Activated CD4-positive, alpha-beta memory T cell treated with anti-CD3 and anti-CD28 coated beads, Interleukin-2, amount 10 ng/mL, durations not matched to agents 7 days and 5 days (primary cell): Measurements from ENCODE around the gene MRPL58. TPM values are rescaled to one million over a fixed set of nuclear protein-coding genes. Genes with fewer than 3 reads are reported as not detected.
"Not testable (repeated sequence)": the region's sequence is repeated elsewhere in the genome, so short reads cannot be mapped to it uniquely, and the experiment has no call there.

Experiments used
- CTCF ChIA-PET: fragments of 350-600 bp; sonication (Branson Sonifier 250); formaldehyde crosslinking; loops from one replicate; lab custom pipeline; 2021; ENCODE audit warnings: antibody characterized with exemption, inconsistent platforms; lab: Charles Lee
- POLR2A ChIA-PET: fragments of 350-600 bp; sonication (Branson Sonifier 250); formaldehyde crosslinking; loops from one replicate; lab custom pipeline; 2021; ENCODE audit warnings: antibody characterized with exemption; lab: Charles Lee
- DNase-seq: peaks from one replicate; pipeline ENCODE4 v3.0.0-alpha.2; 2020
- H3K27ac Mint-ChIP-seq: one replicate; pipeline ENCODE4 v1.8.0; 2021; ENCODE audit warnings: mild to moderate bottlenecking, mixed read lengths
- H3K27me3 Mint-ChIP-seq: one replicate; pipeline ENCODE4 v1.8.0; 2021; ENCODE audit warnings: mixed read lengths
- H3K36me3 Mint-ChIP-seq: one replicate; pipeline ENCODE4 v1.8.0; 2021; ENCODE audit warnings: low read depth, mixed read lengths
- H3K4me1 Mint-ChIP-seq: one replicate; pipeline ENCODE4 v1.8.0; 2021; ENCODE audit warnings: mixed read lengths
- H3K4me3 Mint-ChIP-seq: one replicate; pipeline ENCODE4 v1.8.0; 2021; ENCODE audit warnings: mild to moderate bottlenecking, mixed read lengths
- H3K9me3 Mint-ChIP-seq: one replicate; pipeline ENCODE4 v1.8.0; 2021; ENCODE audit warnings: mixed read lengths
- total RNA-seq, 2 experiments: library from RNA; stranded (reverse); gene quantifications; one replicate each; pipeline ENCODE4 v1.2.3, GENCODE V29; 2021

The MRPL58 gene
- total RNA-seq, 2 experiments from 2014 or later: 45.4 to 49.6 TPM

- no peak for DNase-seq
- peaks cover 8% of the 10 kb centered on the region for H3K4me1 Mint-ChIP-seq
- no peaks in the 10 kb centered on the region for H3K9me3 Mint-ChIP-seq
- H3K27ac Mint-ChIP-seq: no peak overlapping the region
- no peaks in the 10 kb centered on the region for H3K36me3 Mint-ChIP-seq
- CTCF ChIA-PET: interaction anchor here (0.9 kb wide), 1 partner anchor 12 kb away, joined by 3 read pairs; the partner anchor contains the start of gene CDR2L
- peaks cover 42% of the 10 kb centered on the region for H3K27me3 Mint-ChIP-seq
- POLR2A ChIA-PET: no interaction called here
- H3K4me3 Mint-ChIP-seq: no peak overlapping the region
Measured at GRCh38 chr17:74975943-74976342, 36.5 kb upstream of the MRPL58 start.

GRCh38 chr17:74977802-74978201, 34.7 kb upstream of the MRPL58 start:
- H3K36me3 Mint-ChIP-seq: no peaks in the 10 kb centered on the region
- H3K9me3 Mint-ChIP-seq: no peaks in the 10 kb centered on the region
- peaks cover 18% of the 10 kb centered on the region for H3K4me1 Mint-ChIP-seq

DNA sequence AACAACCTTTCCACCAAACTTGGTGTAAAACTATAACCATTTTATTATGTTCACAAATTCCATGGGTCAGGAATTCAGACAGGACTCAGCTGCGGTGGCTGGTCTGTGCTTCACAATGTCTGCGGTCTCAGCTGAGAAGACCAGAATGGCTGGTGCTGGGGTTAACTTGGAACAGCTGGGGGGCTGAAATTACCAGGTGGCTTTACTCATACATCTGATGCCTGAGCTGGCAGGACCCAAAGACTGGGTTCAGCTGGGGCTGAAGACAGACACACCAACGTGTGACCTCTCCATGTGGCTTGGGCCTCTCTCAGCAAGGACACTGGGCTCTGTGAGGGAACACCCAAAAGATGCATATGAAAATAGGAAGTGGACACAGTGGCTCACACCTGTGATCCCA, 34.2 kb upstream of the MRPL58 start:
- Mint-ChIP-seq H3K36me3 (no peaks in the 10 kb centered on the region), H3K4me1 (peaks cover 13% of the 10 kb centered on the region), H3K27me3 (peaks cover 30% of the 10 kb centered on the region), H3K27ac (no peak overlapping the region), H3K4me3 (no peak overlapping the region), H3K9me3 (no peaks in the 10 kb centered on the region)
- ChIA-PET CTCF (interaction anchor here (1.9 kb wide), 1 partner anchor 17 kb away, joined by 6 read pairs; no protein-coding TSS in a partner anchor), POLR2A (no interaction called here)
- DNase-seq: no peak

More at GRCh38 chr17:74977802-74978201, 34.7 kb upstream of the MRPL58 start:
- no peak for DNase-seq
- Mint-ChIP-seq H3K27ac (no peak overlapping the region), H3K27me3 (peaks cover 35% of the 10 kb centered on the region), H3K4me3 (no peak overlapping the region)
- ChIA-PET POLR2A (no interaction called here), CTCF (interaction anchor here (1.9 kb wide), 1 partner anchor 16 kb away, joined by 6 read pairs; no protein-coding TSS in a partner anchor)

- Mint-ChIP-seq H3K4me3 (no peak overlapping the region), H3K9me3 (no peaks in the 10 kb centered on the region), H3K27me3 (peaks cover 31% of the 10 kb centered on the region), H3K27ac (no peak overlapping the region), H3K4me1 (peaks cover 13% of the 10 kb centered on the region), H3K36me3 (no peaks in the 10 kb centered on the region)
- ChIA-PET CTCF (interaction anchor here (0.6 to 1.1 kb wide), 3 partner anchors 32 to 235 kb away, joined by 3 read pairs; no protein-coding TSS in a partner anchor), POLR2A (no interaction called here)
- no peak for DNase-seq
Measured at GRCh38 chr17:74979408-74980146, 32.9 kb upstream of the MRPL58 start.

DNA sequence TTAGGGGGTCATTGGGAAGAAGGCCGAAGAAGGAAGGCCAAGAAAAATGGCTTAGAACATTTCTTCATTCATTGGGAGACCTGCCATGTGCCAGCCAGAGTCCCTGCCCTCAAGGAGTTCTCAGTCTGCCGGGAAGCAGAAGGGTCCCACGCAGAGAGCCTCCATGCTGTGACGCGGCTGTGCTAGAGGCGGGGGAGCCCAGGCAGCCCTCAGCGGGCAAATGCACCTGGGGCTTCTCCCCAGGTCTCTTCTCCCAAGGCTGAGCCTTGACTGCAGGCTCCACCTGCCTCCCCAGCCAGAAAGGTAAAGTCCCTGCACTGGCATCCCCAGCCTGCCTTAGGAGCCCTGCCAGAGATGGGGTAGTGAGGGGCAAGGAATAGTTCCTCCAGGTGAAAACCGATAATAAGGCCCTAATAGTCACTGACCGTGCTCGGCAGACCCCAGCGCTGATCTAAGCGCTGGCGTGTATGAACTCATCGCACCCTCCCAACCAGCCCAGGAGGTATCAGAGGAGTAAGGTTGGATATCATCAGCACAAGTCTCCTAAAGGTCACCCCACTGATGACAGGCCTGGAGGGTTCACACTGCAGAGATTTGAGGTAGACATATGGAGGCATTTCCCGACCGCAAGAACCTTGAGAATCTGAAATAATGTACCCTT, 31.0 kb upstream of the MRPL58 start:
- no peaks in the 10 kb centered on the region for H3K36me3 Mint-ChIP-seq
- H3K4me1 Mint-ChIP-seq: peaks cover 15% of the 10 kb centered on the region
- no peaks in the 10 kb centered on the region for H3K9me3 Mint-ChIP-seq
- H3K27ac Mint-ChIP-seq: peak overlapping the region; percentile 53
- peak overlapping the region; percentile 72 for H3K4me3 Mint-ChIP-seq
- CTCF ChIA-PET: interaction anchor here (0.8 kb wide), 1 partner anchor 20 kb away, joined by 4 read pairs; no protein-coding TSS in a partner anchor
- POLR2A ChIA-PET: interaction anchor here (1.1 kb wide), 1 partner anchor 32 kb away, joined by 4 read pairs; no protein-coding TSS in a partner anchor
- DNase-seq: no peak
- H3K27me3 Mint-ChIP-seq: peaks cover 36% of the 10 kb centered on the region

DNA sequence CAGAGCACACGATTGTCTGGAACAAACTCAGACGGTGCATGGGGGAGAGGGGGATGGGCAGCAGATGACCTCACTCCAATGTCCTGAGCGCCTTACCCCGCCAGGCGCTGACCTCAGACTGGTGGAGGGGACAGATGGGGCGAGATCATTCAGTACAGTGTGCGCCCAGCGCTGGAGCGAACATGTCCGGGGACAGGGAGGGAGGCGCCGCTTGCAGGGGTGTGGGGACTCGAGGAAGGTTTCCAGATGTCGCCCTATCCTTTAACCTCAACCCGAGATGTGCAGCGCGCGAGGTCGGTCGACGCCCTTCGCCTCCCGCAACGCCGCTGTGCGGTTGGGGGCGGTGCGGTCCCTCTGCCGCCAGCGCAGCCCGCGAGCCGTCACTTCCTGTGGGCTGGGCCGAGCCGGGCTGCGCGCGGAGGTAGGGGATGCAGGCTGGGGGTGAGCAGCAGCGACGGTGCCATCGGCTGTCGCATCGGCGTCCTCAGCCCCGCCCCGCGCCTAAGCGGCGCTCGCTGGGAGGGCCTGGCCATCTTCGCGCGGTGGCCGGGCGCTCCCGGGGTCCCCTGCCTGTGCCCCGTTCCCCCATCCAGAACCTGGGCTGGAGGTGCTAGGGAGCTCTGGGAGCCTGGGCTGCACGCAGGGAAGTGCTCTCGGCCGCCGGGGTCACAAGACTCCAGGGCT, 30.3 kb upstream of the MRPL58 start:
- peak overlapping the region; percentile 53 for H3K27ac Mint-ChIP-seq
- no peaks in the 10 kb centered on the region for H3K9me3 Mint-ChIP-seq
- ChIA-PET POLR2A (interaction anchor here (1.1 kb wide), 1 partner anchor 12 kb away, joined by 3 read pairs; no protein-coding TSS in a partner anchor), CTCF (interaction anchor here (1.4 to 2.0 kb wide), 3 partner anchors 8 to 30 kb away, joined by 4 to 6 read pairs (median 5); partner anchors contain the start of gene MRPL58)
- H3K4me1 Mint-ChIP-seq: peaks cover 22% of the 10 kb centered on the region
- peak; percentile 84 for DNase-seq
- H3K36me3 Mint-ChIP-seq: no peaks in the 10 kb centered on the region
- H3K27me3 Mint-ChIP-seq: peaks cover 37% of the 10 kb centered on the region
- peak overlapping the region; percentile 72 for H3K4me3 Mint-ChIP-seq

- H3K27me3 Mint-ChIP-seq: peaks cover 39% of the 10 kb centered on the region
- ChIA-PET CTCF (interaction anchor here (1.4 to 2.0 kb wide), 4 partner anchors 9 to 49 kb away, joined by 3 to 6 read pairs (median 4); partner anchors contain the start of gene MRPL58), POLR2A (interaction anchor here (0.6 to 1.4 kb wide), 4 partner anchors 9 to 29 kb away, joined by 3 to 4 read pairs (median 3); no protein-coding TSS in a partner anchor)
- DNase-seq, H3K9me3 Mint-ChIP-seq, H3K36me3 Mint-ChIP-seq, H3K27ac Mint-ChIP-seq: not testable (repeated sequence)
- peaks cover 24% of the 10 kb centered on the region for H3K4me1 Mint-ChIP-seq
- peak overlapping the region; percentile 27 for H3K4me3 Mint-ChIP-seq
Measured at GRCh38 chr17:74982663-74983313, 29.7 kb upstream of the MRPL58 start.

- Mint-ChIP-seq H3K27me3 (peaks cover 34% of the 10 kb centered on the region), H3K36me3 (no peaks in the 10 kb centered on the region), H3K9me3 (no peaks in the 10 kb centered on the region), H3K27ac (no peak overlapping the region), H3K4me3 (no peak overlapping the region), H3K4me1 (peaks cover 30% of the 10 kb centered on the region)
- no peak for DNase-seq
- POLR2A ChIA-PET: no interaction called here
- CTCF ChIA-PET: interaction anchor here (0.7 to 1.2 kb wide), 2 partner anchors 28 to 81 kb away, joined by 3 read pairs; no protein-coding TSS in a partner anchor
Measured at GRCh38 chr17:74986206-74986576, 26.3 kb upstream of the MRPL58 start.

DNA sequence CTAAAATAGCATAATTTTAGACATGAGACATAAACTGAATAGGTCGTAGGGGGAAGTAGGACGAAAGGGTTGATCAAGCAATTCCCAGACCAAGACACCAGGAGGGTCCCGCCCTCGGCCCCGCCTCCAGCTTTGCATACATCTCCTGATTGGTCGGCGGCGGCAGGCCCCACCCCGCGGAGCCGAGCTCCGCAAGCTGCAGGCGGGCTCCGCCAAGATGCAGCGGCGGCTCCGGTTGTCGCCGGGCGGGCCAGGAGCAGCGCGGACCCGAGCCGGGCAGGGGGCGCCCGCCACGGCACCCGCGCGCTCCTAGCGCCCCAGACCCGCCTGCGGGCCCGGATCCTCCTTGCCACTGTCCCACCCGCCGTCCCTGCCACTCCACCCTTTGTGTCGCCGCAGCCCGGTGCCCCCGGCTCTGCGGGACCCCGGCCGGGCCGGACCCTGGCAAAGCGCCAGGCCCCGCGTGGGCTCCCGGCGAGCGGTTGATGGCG, 25.0 kb upstream of the MRPL58 start, which contains the start of gene CDR2L:
CDR2L (plus strand) TSS at position 215 of the 491 bp plus-strand sequence. CDS start 412 bp downstream, outside the sequence.
- ChIA-PET POLR2A (interaction anchor here (0.7 to 5.8 kb wide), 4 partner anchors 13 to 195 kb away, joined by 3 to 39 read pairs (median 3); partner anchors contain the start of genes ARMC7, MRPL58 and SUMO2), CTCF (interaction anchor here (0.8 to 2.9 kb wide), 13 partner anchors 11 to 302 kb away, joined by 3 to 31 read pairs (median 5); partner anchors contain the start of genes HID1, MIF4GD, MRPL58 and SLC25A19)
- Mint-ChIP-seq H3K9me3 (no peaks in the 10 kb centered on the region), H3K27me3 (peaks cover 34% of the 10 kb centered on the region), H3K4me3 (peak within 1 kb of the TSS; percentile 70), H3K27ac (peak within 1 kb of the TSS; percentile 7), H3K36me3 (no peaks in the 10 kb centered on the region), H3K4me1 (peaks cover 21% of the 10 kb centered on the region)
- peak; percentile 91 for DNase-seq

- H3K4me1 Mint-ChIP-seq: peaks cover 21% of the 10 kb centered on the region
- peaks cover 34% of the 10 kb centered on the region for H3K27me3 Mint-ChIP-seq
- no peaks in the 10 kb centered on the region for H3K36me3 Mint-ChIP-seq
- H3K27ac Mint-ChIP-seq: no peak overlapping the region
- CTCF ChIA-PET: interaction anchor here (0.6 to 4.5 kb wide), 15 partner anchors 11 to 301 kb away, joined by 3 to 31 read pairs (median 5); partner anchors contain the start of genes HID1, MIF4GD, MRPL58 and SLC25A19
- peak overlapping the region; percentile 65 for H3K4me3 Mint-ChIP-seq
- H3K9me3 Mint-ChIP-seq: no peaks in the 10 kb centered on the region
- DNase-seq: peak; percentile 33
- POLR2A ChIA-PET: interaction anchor here (0.7 to 5.8 kb wide), 3 partner anchors 24 to 195 kb away, joined by 3 to 39 read pairs (median 3); partner anchors contain the start of genes ARMC7, MRPL58 and SUMO2
Measured at GRCh38 chr17:74987909-74988711, 24.4 kb upstream of the MRPL58 start.
